H1 (cell line): ENCODE data around the gene TP53I13. TPM values are rescaled to one million over a fixed set of nuclear protein-coding genes. Genes with fewer than 3 reads are reported as not detected.

ENCODE experiments used
- EGR1 ChIP-seq: IDR thresholded peaks from 2 replicates; pipeline ENCODE4 v1.6.1; 2011; ENCODE audit warnings: low read depth, low read length, borderline replicate concordance
- FOSL1 ChIP-seq: IDR thresholded peaks from 2 replicates; pipeline ENCODE4 v1.6.1; 2011; ENCODE audit warnings: mild to moderate bottlenecking, low read depth, low read length, moderate library complexity; ENCODE audit not compliant: insufficient read depth
- HDAC2 ChIP-seq, 2 experiments: fragments of 300-600 bp in 1 of 2; sonication (generic) in 1 of 2; IDR thresholded peaks; 2 replicates each; pipeline ENCODE4 v1.6.1; 2011 to 2012; ENCODE audit warnings: low read depth in 2 of 2, low read length in 2 of 2, mild to moderate bottlenecking in 2 of 2, moderate library complexity in 2 of 2, borderline replicate concordance in 1 of 2, inconsistent platforms in 1 of 2
- POU5F1 ChIP-seq: IDR thresholded peaks from 2 replicates; pipeline ENCODE4 v1.6.1; 2011; ENCODE audit warnings: low read depth, mild to moderate bottlenecking, low read length, moderate library complexity
- RFX5 ChIP-seq: IDR thresholded peaks from 2 replicates; pipeline ENCODE4 v1.6.1; 2011; ENCODE audit warnings: low read depth, low read length, improper control_type of control experiment, borderline replicate concordance
- polyA plus RNA-seq, 7 experiments: library from polyadenylated mRNA; depleted of rRNA in 3 of 7; stranded (reverse) in 5 of 7; unstranded in 2 of 7; fragments of >200 nt in 5 of 7; fragments of 200-250 nt in 2 of 7; gene quantifications; 1 replicate in 5 of 7; 2 replicates in 1 of 7; 4 replicates in 1 of 7; pipeline versions ENCODE4 v1.2.1 to v1.2.3, GENCODE V29; 2011 to 2013; ENCODE audit warnings: missing spikeins in 2 of 7, mixed read lengths in 2 of 7
- total RNA-seq: library from RNA; stranded (reverse); fragmentation: NEBNext Ultra II Directional; extraction: Animal tissue kit (Norgen Biotek cat#: 25700); gene quantifications from 2 replicates; pipeline ENCODE4 v1.2.1, GENCODE V29; 2021

TP53I13 gene
- total and polyA plus RNA-seq, 2 of the 8 experiments (the other 6 are each of a cell fraction or from before 2014, with no cell fraction given): 22.4 to 35.7 TPM

GRCh38 chr17:29573871-29574731, 5.6 kb downstream of the TP53I13 start (continued):
- no peak for TF ChIP-seq EGR1
- no peak for TF ChIP-seq FOSL1
- no peak for TF ChIP-seq HDAC2 (IDR thresholded peaks at IDR 0.05; ENCODE audit: borderline replicate concordance in 1 of 2, low read depth in 2 of 2, low read length in 2 of 2)
- TF ChIP-seq RFX5: no peak
- no peak for TF ChIP-seq POU5F1
